SK-N-DZ (cell line): ENCODE measurements around the gene SLBP. TPM values are rescaled to one million over a fixed set of nuclear protein-coding genes. Genes with fewer than 3 reads are reported as not detected.

Experiments
- DNase-seq: peaks from one replicate; pipeline ENCODE4 v3.0.0-alpha.2; 2015; ENCODE audit warnings: low spot score
- polyA plus RNA-seq, 2 experiments: library from polyadenylated mRNA; depleted of rRNA; stranded (reverse); fragments of >200 nt; gene quantifications; 2 replicates each; pipeline ENCODE4 v1.2.3, GENCODE V29; 2014

SLBP gene
- polyA plus RNA-seq (2014; cell fraction: cytosol; rRNA removed) = 169 and 184 TPM in 2 replicates
- polyA plus RNA-seq (2014; cell fraction: nucleus; rRNA removed) = 100 and 125 TPM in 2 replicates

GRCh38 chr4:1712216-1713002, at the start of gene SLBP:
Gene SLBP (minus strand): TSS chr4:1712319. CDS start chr4:1712188, 131 bp downstream.
- peak; percentile 94 for DNase-seq

- no peak for DNase-seq
Measured at GRCh38 chr4:1761130-1761689, 49.1 kb upstream of the SLBP start.

- no peak for DNase-seq
Measured at GRCh38 chr4:1760521-1761071, 48.5 kb upstream of the SLBP start.

GRCh38 chr4:1759818-1760223, 47.7 kb upstream of the SLBP start:
- DNase-seq = no peak

GRCh38 chr4:1759170-1759817, 47.2 kb upstream of the SLBP start:
- no peak for DNase-seq

GRCh38 chr4:1758306-1759121, 46.4 kb upstream of the SLBP start:
- DNase-seq = no peak

- DNase-seq = no peak
Measured at GRCh38 chr4:1757836-1758235, 45.7 kb upstream of the SLBP start.

- DNase-seq = no peak
Measured at GRCh38 chr4:1756893-1757779, 45.0 kb upstream of the SLBP start.

- DNase-seq = peak; percentile 36
Measured at GRCh38 chr4:1756079-1756478, 44.0 kb upstream of the SLBP start.

GRCh38 chr4:1755297-1755696, 43.2 kb upstream of the SLBP start:
- no peak for DNase-seq

GRCh38 chr4:1754336-1754735, 42.2 kb upstream of the SLBP start:
- DNase-seq = peak; percentile 43

GRCh38 chr4:1753697-1754311, 41.7 kb upstream of the SLBP start:
- no peak for DNase-seq

- no peak for DNase-seq
Measured at GRCh38 chr4:1753294-1753696, 41.2 kb upstream of the SLBP start.

- DNase-seq = no peak
Measured at GRCh38 chr4:1752284-1753041, 40.3 kb upstream of the SLBP start.

- no peak for DNase-seq
Measured at GRCh38 chr4:1751919-1752283, 39.8 kb upstream of the SLBP start.

GRCh38 chr4:1751155-1751918, 39.2 kb upstream of the SLBP start:
- DNase-seq = no peak

GRCh38 chr4:1750381-1751154, 38.4 kb upstream of the SLBP start:
- no peak for DNase-seq

- no peak for DNase-seq
Measured at GRCh38 chr4:1749826-1750225, 37.7 kb upstream of the SLBP start.
